ENCODE measurements around the gene DEDD.
A peak's percentile ranks its signal among the peaks of the same experiment; 100 is the strongest.

DEDD gene, protein sequence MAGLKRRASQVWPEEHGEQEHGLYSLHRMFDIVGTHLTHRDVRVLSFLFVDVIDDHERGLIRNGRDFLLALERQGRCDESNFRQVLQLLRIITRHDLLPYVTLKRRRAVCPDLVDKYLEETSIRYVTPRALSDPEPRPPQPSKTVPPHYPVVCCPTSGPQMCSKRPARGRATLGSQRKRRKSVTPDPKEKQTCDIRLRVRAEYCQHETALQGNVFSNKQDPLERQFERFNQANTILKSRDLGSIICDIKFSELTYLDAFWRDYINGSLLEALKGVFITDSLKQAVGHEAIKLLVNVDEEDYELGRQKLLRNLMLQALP

DNA sequence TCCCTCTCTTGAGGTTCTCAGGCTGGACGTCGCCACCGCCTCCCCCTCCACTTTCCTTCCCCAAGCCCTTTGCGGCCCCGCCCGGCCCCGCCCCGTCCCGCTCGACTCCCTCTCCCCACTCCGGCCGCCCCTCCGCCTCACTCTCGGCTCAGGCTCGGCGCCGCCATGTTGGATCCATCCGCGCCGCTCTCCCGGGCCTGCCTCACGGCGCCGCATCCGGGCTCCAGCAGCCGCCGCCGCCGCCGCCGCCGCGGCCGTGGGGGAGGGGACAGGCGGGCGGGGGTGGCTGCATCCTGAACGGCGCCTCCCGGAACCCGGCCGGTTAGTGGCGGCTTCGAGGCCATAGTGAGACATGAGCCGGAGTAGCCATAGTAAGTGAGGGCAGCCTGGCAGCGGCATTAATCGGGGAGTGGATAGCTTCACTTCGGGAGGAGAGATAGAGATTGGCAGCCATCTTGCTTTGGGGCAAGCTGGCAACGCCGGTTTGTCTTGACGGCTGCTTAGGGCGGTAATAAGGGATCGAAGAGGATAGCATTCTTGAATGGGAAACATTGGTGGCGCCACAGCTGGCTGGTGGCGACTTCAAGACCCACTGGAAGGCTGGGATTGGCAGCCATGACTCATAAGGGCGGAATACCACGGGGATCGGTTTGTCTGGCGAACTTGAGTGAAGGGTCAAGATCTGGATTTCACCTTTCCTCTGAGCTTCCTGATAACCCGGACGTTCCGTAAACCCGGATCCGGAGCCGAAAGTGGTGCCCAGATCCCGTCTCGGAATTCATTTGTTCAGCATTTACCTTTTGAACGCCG lies at the start of gene DEDD:
Gene DEDD (minus strand): TSS at position 258 of the 810 bp plus-strand sequence. CDS start 8,205 bp downstream, outside the sequence.
- peak; percentile 94 for DNase-seq (ENCODE audit: low spot score)

DNA sequence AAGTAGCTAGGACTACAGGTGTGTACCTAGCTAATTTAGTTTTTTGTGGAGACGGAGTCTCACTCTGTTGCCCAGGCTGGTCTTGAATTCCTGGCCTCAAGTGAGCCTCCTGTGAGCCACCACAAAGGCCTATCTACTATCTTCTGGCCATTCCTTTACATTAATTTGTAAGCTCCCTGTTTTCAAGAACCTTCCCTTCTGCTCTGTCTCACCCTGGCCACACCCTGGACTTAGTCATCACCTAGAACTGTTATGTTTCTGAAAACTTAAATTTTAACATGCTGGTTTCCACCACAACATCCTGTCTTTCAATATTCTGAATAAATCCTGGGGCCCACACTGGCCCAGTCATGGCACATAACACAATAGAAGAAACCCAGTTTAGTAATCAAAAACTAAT lies 49.7 kb upstream of the DEDD start:
- DNase-seq (ENCODE audit: low spot score): peak; percentile 58

DNA sequence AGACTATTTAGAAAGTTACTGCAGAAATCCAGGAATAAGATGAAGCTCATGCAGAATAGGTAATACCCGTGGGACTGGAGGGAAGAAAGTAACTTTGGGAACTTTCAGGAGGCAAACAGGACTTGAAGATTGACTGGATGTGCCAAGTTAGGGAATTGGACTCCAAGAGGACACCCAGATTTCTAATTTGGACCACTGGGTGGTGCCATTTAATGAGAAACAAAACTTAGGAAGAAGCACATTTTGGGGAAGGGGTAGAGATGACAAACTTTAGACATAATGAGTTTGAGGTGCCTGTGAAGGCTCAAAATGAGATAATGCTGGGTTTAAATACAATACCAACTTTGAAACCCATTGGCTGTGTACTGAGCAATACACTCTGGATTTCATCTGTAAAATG lies 48.2 kb upstream of the DEDD start:
- no peak for DNase-seq (ENCODE audit: low spot score)

DNA sequence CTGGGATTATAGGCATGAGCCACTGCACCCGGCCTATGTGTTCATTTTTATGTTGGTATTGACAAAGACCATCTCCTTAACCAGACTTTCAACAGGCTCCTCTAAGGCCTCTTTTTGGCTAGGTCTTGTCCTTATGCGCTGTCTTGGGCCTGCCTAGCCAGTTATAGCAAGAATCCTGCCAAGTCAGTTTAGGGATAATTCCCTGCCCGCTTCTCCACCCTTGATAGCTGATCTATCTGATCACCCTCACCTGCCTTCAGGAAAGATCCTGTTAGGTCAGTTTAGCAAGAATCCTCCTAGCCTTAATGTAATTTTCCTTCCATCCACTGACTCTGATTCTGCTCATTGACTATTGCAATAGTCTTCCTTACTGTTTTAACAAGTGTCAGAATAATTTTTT lies 47.2 kb upstream of the DEDD start:
- no peak for DNase-seq (ENCODE audit: low spot score)

DNA sequence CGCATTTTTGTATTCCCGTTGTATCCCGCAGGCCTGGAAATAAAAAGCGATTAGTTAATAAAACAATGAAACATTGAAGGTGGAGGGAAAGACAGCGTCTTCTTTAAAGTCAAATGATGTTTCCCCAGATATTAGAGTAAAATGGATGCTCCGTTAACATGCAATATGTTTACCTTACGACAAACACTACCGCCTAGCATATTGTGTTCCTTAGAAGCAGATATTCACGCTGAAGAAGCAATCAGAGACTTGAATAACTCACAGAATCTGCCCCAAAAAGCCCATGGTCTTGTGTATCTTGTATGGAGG lies 45.4 kb upstream of the DEDD start:
- DNase-seq (ENCODE audit: low spot score): no peak

DNA sequence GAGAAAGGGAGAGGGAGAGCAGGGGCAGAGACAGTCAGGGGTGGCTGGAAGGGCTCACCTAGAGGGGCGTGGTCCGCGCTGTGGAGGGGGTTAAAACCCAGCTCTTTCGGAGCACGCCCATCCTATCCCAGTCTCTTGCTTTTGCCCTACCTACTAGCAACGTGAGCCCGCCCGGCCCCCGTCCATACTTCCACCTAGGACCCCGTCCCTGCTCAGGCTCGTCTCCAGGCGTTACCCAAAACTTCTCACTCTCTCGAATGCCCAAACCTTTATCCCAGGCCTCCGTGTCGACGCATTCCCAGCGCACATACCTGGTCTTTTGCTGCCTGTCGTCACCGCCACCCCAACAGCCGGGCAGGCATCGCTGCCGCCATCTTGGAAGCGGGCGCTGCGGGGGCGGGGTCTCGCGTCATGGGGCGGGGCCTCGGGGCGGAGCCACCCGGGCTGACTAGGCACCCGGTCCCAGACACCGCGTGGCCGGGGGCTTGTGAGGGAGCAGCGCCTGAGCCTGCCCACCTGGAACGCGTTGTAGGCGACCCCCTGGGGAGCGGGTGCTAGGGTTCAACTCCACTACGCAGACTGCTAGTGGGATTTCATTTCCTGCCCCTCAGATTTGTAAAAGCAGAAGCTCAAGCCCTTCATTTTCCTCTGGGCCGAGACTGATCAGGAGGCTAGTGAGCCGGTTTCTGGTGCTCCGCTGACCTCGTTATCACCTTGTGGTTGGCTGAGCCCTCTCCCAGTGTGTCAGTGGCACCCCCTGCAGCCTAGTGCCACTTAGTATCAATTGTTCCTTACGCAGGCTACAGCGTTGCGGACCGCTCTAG lies 44.9 kb upstream of the DEDD start, which contains the start of gene B4GALT3:
Gene B4GALT3 (minus strand): TSS at position 396 of the 824 bp plus-strand sequence. CDS start 1,447 bp downstream, outside the sequence.
- peak; percentile 97 for DNase-seq (ENCODE audit: low spot score)

DNA sequence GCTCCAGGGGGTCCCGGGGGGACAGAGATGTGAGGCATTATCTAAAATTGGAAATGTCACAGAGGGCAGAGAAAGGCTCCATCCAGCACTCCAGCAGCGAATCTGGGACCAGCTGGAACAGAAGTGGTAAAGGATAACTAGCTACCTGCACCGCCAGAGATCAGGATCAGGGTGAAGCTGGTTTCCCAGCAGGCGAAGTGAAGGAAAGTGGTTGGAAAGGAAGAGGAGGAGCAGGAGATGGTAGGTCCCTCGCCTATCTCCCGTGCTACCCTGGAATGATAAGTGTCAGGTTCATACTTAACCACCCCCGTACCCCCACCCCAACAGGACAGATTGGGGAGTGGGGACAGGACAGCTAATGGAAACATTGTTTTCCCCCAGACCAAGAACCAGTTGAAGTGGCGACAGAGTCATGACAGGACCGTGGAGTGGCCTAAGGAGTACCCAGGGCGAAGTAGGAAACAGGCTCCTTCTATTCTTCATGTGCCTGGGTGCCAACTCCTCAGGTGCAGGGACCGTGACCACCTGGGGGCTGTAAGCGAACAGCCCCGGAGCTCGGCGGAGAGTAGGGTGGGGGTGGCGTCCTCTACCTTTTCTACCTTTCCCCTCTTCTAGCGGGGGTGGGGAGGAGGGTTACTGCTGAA lies 44.1 kb upstream of the DEDD start:
- no peak for DNase-seq (ENCODE audit: low spot score)

DNA sequence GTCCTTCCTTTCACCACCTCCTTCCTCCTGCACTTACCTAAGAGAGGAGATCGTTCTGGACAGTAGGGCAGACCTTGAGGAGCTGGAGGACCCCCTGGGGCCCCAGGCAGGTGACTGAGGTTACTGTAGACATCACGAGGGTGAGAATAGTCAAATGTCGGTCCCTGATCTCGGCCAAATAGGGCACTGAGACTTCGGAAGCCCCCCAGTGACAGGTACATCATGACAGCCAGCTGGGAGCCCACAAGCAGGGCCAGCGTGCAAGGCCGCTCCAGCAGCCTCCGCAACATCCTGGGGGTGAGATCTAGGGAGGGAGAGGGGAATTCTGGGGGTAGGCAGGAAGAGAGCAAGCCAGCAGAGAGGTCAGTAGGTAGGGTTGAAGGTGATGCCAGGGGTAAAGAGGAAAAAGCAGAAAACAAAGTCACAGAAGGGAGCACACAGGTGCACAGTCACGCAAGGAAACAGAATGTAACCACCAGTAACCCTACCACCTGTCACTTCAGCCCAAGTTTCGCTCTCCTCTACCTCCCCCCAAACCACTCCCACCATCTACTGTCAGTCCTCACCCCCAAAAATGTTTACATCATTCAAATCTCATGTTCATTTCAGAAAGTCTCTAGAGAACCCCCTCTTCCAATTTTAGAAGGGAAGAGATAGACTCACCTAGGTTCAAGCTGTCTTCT lies 43.4 kb upstream of the DEDD start:
- DNase-seq (ENCODE audit: low spot score): no peak

DNA sequence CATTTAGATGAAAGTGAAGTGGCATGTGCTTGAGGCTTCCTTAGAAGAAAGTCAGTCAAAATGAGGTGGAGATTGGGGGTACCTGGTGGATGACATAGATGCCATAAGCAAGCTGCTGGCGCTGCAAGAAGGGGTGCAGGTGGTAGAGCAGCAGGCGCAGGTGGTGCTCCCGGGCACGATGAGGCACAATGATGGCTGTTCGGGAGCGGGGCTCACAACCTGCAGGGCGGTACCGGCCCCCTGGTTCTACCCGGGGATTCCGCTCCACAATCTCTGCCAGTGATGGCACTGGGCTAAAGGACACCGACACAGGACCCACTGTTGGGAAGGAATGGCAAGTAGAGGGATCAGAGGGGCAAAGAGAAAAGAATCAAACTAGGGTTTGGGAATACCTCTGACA lies 42.4 kb upstream of the DEDD start:
- DNase-seq (ENCODE audit: low spot score): no peak

DNA sequence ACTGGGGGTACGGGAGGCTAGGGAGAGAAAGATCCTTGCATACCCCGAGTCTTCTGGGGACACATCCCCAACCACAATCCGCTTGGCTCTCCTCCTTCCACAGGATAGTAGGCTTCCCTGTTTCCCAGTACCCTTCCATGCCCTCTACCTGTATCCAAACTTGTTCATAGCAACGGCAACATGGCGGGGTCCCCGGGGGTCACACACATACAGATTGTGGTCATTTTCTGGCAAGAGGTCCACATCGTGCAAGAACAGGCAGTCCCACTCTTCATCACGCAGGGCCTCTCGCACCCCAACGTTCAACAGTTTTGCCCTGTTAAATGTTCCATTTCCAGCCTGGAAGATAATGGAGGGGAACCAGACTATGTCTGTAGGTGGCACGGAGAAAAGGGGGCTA lies 41.2 kb upstream of the DEDD start:
- DNase-seq (ENCODE audit: low spot score): no peak

DNA sequence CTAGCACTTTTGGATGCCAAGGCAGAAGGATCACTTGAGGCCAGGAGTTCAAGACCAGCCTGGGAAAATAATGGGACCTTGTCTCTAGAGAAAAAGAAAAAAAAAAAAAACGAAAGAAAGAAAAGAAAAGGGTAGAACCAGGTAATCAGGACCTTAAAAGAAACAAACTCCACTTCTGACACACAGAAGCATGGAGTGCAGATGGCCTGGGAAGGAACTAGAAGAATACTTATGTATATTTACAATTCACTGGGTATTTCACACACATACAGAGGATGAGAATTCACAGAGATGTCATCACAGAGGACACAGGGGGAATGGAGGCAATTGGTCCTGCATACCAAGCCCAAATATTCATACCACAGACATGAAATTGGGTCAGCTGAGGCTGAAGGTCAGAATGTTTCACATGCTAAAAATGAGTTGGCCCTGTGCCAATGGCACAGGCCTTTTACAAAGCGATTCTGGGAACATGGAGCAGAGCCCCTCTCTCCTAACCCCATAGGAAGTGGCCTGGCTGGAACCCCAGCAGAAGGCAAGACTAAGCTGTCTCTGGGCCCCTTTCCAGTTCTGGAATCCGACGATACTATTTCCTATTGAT lies 40.4 kb upstream of the DEDD start:
- DNase-seq (ENCODE audit: low spot score): peak; percentile 90

DNA sequence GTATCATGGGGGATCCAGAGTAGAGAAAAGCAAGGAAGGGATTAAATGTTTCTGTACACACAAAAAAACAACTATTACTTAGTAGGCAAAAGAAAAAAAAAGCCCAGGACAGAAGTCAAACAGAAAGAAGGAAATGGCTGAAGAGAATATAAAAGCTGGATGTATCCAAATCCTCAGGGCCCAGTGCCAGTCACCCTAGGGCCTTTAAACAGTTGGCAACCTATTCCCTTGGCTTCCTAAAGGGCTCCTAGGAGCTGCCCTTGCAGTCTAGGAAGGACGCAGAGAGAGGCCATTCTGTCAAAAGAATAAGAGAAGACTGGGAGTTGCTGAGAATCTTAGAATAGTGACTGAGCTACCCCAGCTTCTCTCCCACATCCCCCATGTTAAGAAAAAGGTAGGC lies 39.9 kb upstream of the DEDD start:
- no peak for DNase-seq (ENCODE audit: low spot score)

DNA sequence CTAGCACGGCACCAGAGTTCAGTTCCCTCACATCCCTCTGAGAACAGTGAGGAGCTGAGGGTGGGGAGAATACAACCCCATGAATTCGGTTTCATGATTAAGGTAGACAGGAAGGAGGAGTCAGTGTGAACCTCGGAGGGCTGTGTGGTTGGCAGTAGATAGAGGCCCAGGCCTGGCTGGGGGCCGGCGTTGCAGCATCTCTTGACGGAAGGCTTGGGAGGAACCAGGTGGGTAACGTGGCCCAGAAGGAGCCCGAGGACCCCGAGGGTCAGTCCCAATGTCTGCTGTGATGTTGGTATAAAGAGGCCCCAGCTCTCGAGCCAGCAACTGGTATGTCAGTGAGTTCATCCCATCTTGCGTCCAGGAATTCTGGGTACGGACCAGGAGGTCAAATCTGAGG lies 39.2 kb upstream of the DEDD start:
- no peak for DNase-seq (ENCODE audit: low spot score)

DNA sequence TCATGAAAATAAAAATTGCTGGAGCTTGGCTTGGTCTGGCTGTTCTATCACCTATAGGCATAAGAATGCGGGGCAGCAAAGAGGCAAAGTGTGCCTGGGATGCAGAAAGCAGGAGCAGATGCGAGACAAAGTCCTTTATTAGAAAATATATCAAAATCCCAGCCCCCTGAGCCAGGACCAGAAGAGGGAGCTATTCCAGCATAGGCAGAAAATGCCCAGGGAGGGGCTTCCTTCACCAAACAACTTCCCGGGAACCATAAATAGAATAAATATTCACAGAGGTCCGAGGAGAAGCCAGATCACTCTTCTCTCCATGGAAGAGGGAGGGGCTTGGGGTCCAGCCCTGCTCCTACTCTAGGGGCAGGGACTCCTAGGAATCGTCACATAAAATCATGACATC lies 38.7 kb upstream of the DEDD start:
- no peak for DNase-seq (ENCODE audit: low spot score)

DNA sequence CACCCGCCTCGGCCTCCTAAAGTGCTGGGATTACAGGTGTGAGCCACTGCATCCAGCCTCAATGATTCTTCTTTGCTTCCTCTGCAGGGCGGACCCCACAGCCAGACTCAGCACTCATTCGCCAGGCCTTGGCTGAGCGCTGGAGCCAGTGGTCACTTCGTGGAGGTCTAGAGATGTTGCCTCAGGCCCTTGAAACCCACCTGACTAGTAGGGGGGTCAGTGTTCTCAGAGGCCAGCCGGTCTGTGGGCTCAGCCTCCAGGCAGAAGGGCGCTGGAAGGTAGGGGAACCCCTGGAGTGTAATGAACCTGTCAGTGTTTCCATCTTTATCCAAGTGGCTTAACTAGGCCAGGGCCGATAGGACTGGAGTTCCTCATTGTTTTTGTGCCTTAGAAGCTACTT lies 36.4 kb upstream of the DEDD start:
- no peak for DNase-seq (ENCODE audit: low spot score)

DNA sequence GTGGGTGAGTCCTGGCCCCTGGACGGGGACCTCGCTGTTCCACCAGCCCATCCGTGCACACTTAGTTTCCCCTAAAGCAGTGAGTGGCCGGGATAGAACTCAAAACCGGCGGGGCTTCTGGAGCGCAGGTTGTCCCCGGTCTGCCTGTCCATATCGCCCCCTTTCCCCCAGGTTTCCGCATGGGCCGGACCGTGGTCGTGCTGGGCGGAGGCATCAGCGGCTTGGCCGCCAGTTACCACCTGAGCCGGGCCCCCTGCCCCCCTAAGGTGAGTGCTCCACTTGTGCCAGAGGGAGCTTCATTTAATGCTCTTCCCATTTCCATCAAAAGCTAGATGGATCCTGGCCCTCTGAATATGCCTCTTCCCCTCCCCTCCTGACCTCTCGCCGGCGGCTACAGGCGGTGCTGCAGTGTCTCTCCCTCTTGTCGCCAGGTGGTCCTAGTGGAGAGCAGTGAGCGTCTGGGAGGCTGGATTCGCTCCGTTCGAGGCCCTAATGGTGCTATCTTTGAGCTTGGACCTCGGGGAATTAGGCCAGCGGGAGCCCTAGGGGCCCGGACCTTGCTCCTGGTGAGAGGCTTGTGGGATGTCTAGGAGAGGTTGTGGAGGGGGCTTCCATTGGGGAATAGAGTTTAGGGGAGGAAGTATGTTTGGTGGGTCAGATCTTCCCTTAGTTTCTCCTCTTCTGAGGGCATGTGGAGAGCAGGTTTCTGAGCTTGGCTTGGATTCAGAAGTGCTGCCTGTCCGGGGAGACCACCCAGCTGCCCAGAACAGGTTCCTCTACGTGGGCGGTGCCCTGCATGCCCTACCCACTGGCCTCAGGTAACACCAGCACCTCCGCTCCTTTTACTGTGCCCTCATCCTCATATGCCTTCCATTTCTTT lies 34.4 kb upstream of the DEDD start:
- no peak for DNase-seq (ENCODE audit: low spot score)

DNA sequence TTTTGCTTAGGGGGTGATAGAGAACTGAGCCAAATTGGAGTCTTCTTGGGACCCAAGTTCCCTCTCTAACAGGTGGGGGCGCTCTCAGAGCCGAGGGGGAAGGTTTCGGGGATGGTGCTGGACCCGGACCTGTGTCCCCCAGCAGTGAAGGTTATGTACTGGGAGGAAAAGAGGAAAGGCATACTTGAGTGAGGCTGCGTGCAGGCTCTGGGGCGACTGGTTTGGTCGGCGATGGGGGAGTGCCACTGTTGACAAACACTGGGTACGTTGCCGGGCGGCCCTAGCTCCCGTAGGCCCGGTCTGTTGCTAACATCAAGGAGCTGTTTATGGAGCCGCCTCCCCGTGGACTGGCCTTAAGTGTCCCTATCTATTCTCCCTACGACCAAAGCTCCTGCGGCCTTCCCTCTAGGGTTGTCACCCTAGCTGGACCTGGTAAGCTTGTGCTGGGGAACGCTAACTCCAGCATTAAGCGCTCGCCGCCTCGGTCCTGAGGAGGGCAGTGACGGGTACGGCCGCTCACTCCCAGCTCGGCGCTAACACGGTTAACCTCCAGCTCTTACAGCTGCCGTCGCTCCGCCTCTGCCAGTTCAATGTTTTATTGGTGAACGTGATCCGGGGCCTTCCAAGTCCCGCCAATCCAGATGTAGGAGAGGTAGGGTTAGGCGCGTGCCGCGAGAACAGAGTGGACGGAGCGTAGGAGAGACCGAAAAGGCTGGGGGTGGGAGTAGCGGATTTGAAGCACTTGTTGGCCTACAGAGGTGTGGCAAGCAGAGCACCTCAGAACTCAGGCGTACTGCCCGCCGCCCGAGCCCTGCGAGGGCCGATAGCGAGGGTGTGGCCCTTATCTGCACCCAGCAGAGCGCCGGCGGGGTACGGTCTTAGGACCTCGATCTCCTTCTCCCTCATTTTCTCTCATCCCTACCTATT lies 33.5 kb upstream of the DEDD start, which contains the start of gene PPOX:
Gene PPOX (plus strand): TSS at position 685 of the 927 bp plus-strand sequence. CDS start 422 bp downstream, outside the sequence.
- DNase-seq (ENCODE audit: low spot score): peak; percentile 91

DNA sequence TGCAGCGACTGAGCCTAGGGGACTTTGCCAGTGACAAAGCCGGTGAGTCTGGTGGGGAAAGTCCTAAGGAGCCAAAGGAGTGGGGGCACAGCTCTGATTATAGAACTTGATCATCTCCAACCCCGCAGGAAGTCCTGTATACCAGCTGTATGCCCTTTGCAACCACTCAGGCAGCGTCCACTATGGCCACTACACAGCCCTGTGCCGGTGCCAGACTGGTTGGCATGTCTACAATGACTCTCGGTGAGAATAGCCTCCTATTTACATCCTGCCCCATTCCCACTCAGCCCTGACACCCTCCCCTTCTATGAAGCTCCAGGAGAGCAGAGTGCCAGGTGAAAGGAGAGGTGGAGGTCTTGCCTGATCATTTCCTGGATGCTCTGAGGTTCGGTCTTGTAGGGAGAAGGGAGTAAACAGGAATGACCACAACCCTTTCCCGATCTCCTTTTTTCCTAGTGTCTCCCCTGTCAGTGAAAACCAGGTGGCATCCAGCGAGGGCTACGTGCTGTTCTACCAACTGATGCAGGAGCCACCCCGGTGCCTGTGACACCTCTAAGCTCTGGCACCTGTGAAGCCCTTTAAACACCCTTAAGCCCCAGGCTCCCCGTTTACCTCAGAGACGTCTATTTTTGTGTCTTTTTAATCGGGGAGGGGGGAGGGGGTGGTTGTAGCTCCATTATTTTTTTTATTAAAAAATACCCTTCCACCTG lies 32.6 kb upstream of the DEDD start:
- no peak for DNase-seq (ENCODE audit: low spot score)

Data from AG20443 (cell line).